Measurements from ENCODE around the gene PEX14.

DNA sequence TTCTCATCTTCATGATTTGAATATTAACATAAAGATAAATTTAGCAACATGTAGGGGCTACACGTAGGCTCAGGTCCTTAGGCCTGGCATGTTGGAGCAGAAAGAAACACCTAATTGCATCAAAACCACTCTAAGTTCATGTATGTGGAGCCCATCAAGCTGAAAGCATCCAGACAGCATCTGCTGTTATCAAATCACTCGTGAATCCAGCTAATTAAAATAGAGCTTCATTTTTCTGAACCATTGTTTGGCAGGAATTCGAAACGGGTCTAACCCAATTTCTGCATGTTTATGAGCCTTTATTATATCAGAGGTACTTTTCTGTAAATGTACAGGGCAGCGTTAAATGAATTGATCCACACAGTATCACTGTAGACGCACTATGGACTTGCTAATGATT is 45.7 kb downstream of the PEX14 start:
- TF ChIP-seq, protein P1, sequence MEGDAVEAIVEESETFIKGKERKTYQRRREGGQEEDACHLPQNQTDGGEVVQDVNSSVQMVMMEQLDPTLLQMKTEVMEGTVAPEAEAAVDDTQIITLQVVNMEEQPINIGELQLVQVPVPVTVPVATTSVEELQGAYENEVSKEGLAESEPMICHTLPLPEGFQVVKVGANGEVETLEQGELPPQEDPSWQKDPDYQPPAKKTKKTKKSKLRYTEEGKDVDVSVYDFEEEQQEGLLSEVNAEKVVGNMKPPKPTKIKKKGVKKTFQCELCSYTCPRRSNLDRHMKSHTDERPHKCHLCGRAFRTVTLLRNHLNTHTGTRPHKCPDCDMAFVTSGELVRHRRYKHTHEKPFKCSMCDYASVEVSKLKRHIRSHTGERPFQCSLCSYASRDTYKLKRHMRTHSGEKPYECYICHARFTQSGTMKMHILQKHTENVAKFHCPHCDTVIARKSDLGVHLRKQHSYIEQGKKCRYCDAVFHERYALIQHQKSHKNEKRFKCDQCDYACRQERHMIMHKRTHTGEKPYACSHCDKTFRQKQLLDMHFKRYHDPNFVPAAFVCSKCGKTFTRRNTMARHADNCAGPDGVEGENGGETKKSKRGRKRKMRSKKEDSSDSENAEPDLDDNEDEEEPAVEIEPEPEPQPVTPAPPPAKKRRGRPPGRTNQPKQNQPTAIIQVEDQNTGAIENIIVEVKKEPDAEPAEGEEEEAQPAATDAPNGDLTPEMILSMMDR (IDR thresholded peaks at IDR 0.05; ENCODE audit: insufficient read depth, low read length, poor library complexity, severe bottlenecking), result no peak
- no peak for TF ChIP-seq EZH2phosphoT487 (conservative IDR thresholded peaks at IDR 0.05; ENCODE audit: low read length)
